Fibroblast of skin of right biceps (primary cell): ENCODE measurements around the gene CGB7.
"Not testable (repeated sequence)": the region's sequence is repeated elsewhere in the genome, so short reads cannot be mapped to it uniquely, and the experiment has no call there.

Source experiments
- DNase-seq: peaks from one replicate; pipeline ENCODE4 v3.0.0-alpha.2; 2013

Gene CGB7

GRCh38 chr19:49073514-49074378, 16.2 kb upstream of the CGB7 start:
- DNase-seq: peak; percentile 53

GRCh38 chr19:49071860-49072547, 14.5 kb upstream of the CGB7 start:
- peak; percentile 22 for DNase-seq

DNA sequence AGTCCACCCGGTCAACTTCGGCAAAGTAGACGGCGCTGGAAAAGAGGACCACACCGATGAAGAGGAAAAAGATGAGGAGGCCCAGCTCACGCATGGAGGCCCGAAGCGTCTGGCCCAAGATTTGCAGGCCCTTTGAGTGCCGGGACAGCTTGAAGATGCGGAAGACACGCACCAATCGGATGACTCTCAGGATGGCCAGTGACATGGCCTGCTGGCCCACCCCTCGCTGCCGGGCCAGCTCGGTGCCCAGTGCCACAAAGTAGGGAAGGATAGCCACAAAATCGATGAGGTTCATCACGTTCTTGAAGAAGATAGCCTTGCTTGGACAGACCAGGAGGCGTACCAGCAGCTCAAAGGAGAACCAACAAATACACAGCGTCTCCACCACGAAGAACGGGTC, 12.9 kb upstream of the CGB7 start:
- no peak for DNase-seq

- DNase-seq: peak; percentile 24
Observed at GRCh38 chr19:49069026-49069425, 11.5 kb upstream of the CGB7 start.

GRCh38 chr19:49067554-49067953, 10.0 kb upstream of the CGB7 start:
- no peak for DNase-seq

- DNase-seq: no peak
Observed at GRCh38 chr19:49065905-49066512, 8.5 kb upstream of the CGB7 start.

DNA sequence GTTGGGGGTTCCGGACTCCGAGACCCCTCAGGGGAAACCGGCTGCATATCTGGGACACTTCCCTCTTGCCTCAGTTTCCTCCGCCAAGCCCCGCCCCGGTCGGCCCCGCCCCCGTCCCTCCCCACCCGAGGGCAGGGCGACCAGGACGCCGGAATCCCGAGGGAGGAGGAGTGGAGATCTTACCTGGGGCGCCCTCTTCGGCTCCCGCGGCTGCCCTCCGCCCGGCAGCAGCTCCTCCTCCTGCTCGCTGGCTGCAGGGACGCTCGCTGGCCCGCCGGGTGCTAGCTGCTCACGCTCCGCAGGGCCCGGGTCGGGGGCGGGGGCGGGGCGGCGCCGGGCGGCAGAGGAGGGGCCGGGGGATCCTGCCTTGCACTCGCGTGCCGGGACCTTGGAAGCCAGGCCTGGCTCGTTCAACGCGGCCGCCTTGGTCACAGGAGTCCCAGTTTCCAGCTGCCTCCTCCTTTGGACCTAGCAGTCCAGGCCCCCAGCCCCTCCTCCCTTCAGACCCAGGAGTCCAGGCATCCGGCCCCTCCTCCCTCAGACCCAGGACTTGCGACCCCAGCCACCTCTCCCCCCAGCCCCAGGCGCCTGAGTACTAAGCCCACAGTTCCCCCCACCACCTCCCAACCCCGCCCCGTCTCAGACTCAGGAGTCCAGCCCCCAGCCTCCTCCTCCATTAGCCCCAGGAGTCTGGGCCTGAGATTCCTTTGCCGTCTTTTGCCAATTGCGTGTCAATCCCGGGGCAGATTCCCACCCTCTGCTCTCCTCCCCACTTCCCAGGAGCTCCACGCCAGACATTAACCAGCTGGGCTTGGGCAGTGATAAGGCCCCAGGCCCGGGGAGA, 7.4 kb upstream of the CGB7 start, which contains the start of gene NTF4:
NTF4 (minus strand) TSS at position 51 of the 844 bp plus-strand sequence. CDS start 2,821 bp downstream, outside the sequence.
- peak; percentile 36 for DNase-seq

GRCh38 chr19:49064029-49064629, 6.6 kb upstream of the CGB7 start:
- no peak for DNase-seq

- no peak for DNase-seq
Observed at GRCh38 chr19:49061445-49061844, 3.9 kb upstream of the CGB7 start.

DNA sequence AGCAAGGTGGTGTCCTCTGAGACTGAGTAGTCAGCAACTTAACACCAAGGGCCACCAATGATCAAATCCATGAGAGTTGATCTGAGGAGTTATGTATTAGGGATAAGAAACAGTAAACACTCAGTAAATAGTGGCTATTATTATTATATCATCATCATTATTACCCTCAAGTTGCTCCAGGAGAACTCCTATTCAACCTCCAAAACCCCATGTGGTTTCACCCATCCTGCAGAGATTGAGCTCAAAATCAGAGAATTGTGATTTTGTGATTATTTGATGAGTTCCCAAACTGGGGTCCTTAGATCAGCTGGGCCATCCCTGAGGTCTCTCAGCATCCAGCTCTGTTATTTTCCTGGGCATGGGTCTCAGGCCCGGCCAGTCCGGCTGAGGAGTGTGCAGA, 3.5 kb upstream of the CGB7 start:
- no peak for DNase-seq

GRCh38 chr19:49059053-49059452, 1.5 kb upstream of the CGB7 start:
- no peak for DNase-seq

GRCh38 chr19:49058562-49058961, 1.0 kb upstream of the CGB7 start:
- peak; percentile 70 for DNase-seq

- not testable (repeated sequence) for DNase-seq
Observed at GRCh38 chr19:49056902-49057596, 500 bp downstream of the CGB7 start.

DNA sequence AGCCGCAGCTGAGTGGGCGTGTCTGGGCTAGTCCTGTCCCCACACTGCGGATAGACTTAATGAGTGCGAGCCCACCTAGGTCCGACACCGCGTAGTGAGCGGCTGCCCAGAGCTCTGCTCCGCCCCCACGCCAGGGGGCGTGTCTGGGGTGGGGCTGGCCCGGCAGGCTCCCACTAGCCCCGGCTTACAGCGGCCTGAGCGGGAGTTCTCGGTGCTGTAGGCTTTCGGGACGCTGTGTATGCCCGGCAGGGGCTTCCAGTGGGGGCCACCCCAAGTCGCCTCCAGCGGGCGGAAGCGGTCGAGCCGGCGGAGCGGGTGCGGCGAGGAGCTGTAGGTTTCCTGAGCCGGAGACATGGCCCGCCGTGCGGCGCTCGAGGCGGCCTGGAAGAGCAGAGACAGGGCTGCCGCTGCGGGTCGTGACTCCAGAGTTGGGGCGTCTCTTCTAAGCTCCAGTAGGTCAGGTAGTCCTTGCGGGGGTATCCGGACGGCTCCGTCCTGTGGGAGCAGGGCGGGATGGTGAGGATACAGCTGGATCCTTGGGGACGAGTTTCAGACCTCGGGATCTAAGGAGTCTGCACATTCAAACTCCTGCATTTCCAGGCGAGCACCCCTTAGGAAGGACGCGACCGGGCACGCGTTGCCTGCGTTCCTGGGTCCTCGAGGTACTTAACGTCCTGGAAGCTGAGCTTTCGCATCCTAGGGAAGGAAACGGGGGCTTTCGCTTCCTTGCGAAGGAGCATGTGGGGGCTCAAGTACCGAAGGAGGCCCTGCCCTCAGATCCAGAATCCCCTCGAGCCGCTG, 1.2 kb downstream of the CGB7 start:
- peak; percentile 58 for DNase-seq

DNA sequence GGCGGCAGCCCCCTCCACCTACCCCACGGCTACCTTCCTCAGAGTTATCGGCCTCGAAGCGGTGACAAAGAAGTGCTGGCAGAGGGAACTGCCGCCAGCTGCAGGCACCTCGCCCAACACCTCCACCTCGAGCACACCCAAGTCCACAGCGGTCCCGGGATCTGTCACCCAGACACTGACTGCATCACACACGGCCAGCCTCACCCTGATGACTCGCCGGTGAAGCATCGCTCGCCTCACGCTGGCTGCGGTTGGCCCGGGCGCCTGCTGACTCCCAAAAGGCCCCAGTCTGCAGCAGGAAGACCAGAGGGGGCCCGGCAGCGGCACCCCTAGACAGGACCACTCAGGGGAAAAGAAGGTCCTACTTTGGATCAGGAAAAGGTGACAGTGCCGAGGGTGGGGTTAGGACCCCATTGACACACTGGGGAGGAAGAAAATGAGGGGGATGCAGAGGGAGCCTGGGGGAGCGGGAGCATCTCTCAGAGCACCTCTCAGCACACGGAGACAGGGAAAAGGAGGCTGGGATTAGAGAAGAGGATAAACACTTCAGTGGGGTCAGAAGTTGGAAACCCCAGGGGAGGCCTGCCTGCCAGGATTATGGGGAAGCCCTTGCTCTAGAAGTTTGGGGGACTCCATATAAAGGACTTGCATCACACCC, 7.0 kb downstream of the CGB7 start:
- peak; percentile 82 for DNase-seq

DNA sequence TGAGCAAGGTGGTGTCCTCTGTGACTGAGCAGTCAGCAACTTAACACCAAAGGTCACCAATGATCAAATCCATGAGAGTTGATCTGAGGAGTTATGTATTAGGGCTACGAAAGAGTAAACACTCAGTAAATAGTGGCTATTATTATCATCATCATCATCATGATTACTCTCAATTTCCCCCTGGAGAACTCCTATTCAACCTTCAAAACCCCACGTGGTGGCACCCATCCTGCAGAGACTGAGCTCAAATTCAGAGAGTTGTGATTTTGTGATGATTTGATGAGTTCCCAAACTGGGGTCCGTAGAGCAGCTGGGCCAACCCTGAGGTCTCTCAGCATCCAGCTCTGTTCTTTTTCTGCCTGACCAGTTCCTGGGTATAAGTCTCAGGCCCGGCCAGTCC, 7.7 kb downstream of the CGB7 start:
- DNase-seq: not testable (repeated sequence)

DNA sequence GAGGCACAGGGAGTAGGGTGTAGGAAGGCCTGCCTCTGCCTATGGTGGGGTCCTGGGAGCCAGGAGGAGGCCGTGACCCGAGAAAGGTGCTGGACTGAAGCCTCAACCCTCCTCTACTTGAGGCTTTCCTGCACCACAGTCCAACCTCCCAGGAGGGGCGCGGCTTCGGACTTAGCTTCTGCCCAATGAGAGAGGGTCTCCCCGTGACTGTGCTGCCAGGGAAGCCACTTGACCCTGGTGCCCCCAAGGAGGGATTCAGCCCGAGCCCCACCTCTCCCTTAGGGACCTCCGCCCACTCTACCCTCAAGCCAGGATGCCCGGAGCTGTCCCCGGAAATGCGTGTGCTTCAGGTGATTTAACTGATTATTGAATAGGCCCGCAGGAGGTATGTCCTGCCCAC, 8.5 kb downstream of the CGB7 start, which contains the start of gene CGB8:
CGB8 (minus strand) TSS at position 101 of the 400 bp plus-strand sequence. CDS start 372 bp downstream, outside the sequence.
- not testable (repeated sequence) for DNase-seq

GRCh38 chr19:49043548-49043947, 14.0 kb downstream of the CGB7 start, which contains the start of gene CGB5:
Gene CGB5, plus strand, starts transcription at chr19:49043848. Its CDS starts 362 bp downstream, at chr19:49044210.
- DNase-seq: not testable (repeated sequence)

DNA sequence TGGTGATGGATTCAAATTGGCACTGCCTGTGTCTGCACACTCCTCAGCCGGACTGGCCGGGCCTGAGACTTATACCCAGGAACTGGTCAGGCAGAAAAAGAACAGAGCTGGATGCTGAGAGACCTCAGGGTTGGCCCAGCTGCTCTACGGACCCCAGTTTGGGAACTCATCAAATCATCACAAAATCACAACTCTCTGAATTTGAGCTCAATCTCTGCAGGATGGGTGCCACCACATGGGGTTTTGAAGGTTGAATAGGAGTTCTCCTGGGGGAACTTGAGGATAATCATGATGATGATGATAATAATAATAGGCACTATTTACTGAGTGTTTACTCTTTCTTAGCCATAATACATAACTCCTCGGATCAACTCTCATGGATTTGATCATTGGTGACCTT, 14.9 kb downstream of the CGB7 start:
- not testable (repeated sequence) for DNase-seq

DNA sequence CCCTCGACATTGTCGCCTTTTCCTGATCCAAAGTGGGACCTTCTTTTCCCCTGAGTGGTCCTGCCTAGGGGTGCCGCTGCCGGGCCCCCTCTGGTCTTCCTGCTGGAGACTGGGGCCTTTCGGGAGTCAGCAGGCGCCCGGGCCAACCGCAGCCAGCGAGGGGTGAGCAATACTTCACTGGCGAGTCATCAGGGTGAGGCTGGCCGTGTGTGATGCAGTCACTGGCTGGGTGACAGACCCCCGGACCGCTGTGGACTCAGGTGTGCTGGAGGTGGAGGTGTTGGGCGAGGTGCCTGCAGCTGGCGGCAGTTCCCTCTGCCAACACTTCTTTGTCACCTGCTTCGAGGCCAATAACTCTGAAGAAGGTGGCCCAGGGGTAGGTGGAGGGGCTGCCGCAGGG, 15.4 kb downstream of the CGB7 start:
- peak; percentile 49 for DNase-seq
